ENCODE results near the gene APOC4.
"Not testable (repeated sequence)": the region's sequence is repeated elsewhere in the genome, so short reads cannot be mapped to it uniquely, and the experiment has no call there.

The APOC4 gene

GRCh38 chr19:44955505-44956439 lies 13.7 kb downstream of the APOC4 start:
- no peak for FAIRE-seq

GRCh38 chr19:44957526-44957925 lies 15.5 kb downstream of the APOC4 start:
- FAIRE-seq: no peak

More at GRCh38 chr19:44955505-44956439, 13.7 kb downstream of the APOC4 start:
- no peak for DNase-seq (ENCODE audit: insufficient read length, low spot score)

GRCh38 chr19:44958090-44958489 lies 16.1 kb downstream of the APOC4 start:
- DNase-seq (ENCODE audit: insufficient read length, low spot score): no peak
- FAIRE-seq: no peak

More at GRCh38 chr19:44957526-44957925, 15.5 kb downstream of the APOC4 start:
- no peak for DNase-seq (ENCODE audit: insufficient read length, low spot score)

GRCh38 chr19:44959691-44960090 lies 17.7 kb downstream of the APOC4 start:
- FAIRE-seq (no peak), DNase-seq (ENCODE audit: insufficient read length, low spot score) (no peak)

- DNase-seq (ENCODE audit: insufficient read length, low spot score): peak; percentile 28
- no peak for FAIRE-seq
Measured at GRCh38 chr19:44960906-44961728, 19.1 kb downstream of the APOC4 start.

GRCh38 chr19:44961821-44962220 lies 19.8 kb downstream of the APOC4 start:
- FAIRE-seq: no peak

GRCh38 chr19:44968118-44968517 lies 26.1 kb downstream of the APOC4 start:
- FAIRE-seq (no peak), DNase-seq (ENCODE audit: insufficient read length, low spot score) (no peak)

More at GRCh38 chr19:44961821-44962220, 19.8 kb downstream of the APOC4 start:
- no peak for DNase-seq (ENCODE audit: insufficient read length, low spot score)

GRCh38 chr19:44968670-44969069 lies 26.6 kb downstream of the APOC4 start:
- FAIRE-seq (no peak), DNase-seq (ENCODE audit: insufficient read length, low spot score) (no peak)

- FAIRE-seq: no peak
- DNase-seq (ENCODE audit: insufficient read length, low spot score): no peak
Measured at GRCh38 chr19:44969437-44969836, 27.4 kb downstream of the APOC4 start.

- not testable (repeated sequence) for DNase-seq (ENCODE audit: insufficient read length, low spot score); FAIRE-seq
Measured at GRCh38 chr19:44971451-44971850, 29.4 kb downstream of the APOC4 start.

GRCh38 chr19:44972802-44973201 lies 30.8 kb downstream of the APOC4 start:
- FAIRE-seq (no peak), DNase-seq (ENCODE audit: insufficient read length, low spot score) (no peak)

GRCh38 chr19:44973982-44974735 lies 32.1 kb downstream of the APOC4 start:
- no peak for FAIRE-seq
- DNase-seq (ENCODE audit: insufficient read length, low spot score): no peak

- DNase-seq (ENCODE audit: insufficient read length, low spot score) (no peak), FAIRE-seq (no peak)
Measured at GRCh38 chr19:44974857-44975256, 32.8 kb downstream of the APOC4 start.

- no peak for FAIRE-seq
Measured at GRCh38 chr19:44975444-44975843, 33.4 kb downstream of the APOC4 start.

GRCh38 chr19:44984005-44984404 lies 42.0 kb downstream of the APOC4 start:
- DNase-seq (ENCODE audit: insufficient read length, low spot score) (no peak), FAIRE-seq (no peak)

More at GRCh38 chr19:44975444-44975843, 33.4 kb downstream of the APOC4 start:
- no peak for DNase-seq (ENCODE audit: insufficient read length, low spot score)

- no peak for FAIRE-seq
- no peak for DNase-seq (ENCODE audit: insufficient read length, low spot score)
Measured at GRCh38 chr19:44985445-44985844, 43.4 kb downstream of the APOC4 start.

GRCh38 chr19:44986389-44986788 lies 44.4 kb downstream of the APOC4 start:
- FAIRE-seq (no peak), DNase-seq (ENCODE audit: insufficient read length, low spot score) (no peak)

- FAIRE-seq: no peak
- no peak for DNase-seq (ENCODE audit: insufficient read length, low spot score)
Measured at GRCh38 chr19:44987148-44987675, 45.2 kb downstream of the APOC4 start.

- DNase-seq (ENCODE audit: insufficient read length, low spot score) (no peak), FAIRE-seq (no peak)
Measured at GRCh38 chr19:44988273-44988672, 46.2 kb downstream of the APOC4 start.

- DNase-seq (ENCODE audit: insufficient read length, low spot score) (peak; percentile 83), FAIRE-seq (peak; percentile 73)
Measured at GRCh38 chr19:44988896-44989556, 47.0 kb downstream of the APOC4 start.
